Activated B cell treated with CpG ODN at 0.5 μM for 24 hours (primary cell): Measurements from ENCODE around the gene ZNF541. TPM values are rescaled to one million over a fixed set of nuclear protein-coding genes. Genes with fewer than 3 reads are reported as not detected.

Experiments used
- ATAC-seq: fragments of 200-7000 bp; cut with Tn5 transposase; one replicate; pipeline ENCODE4 v1.10.0; 2021; ENCODE audit warnings: low read depth, mild to moderate bottlenecking, moderate library complexity
- CTCF ChIA-PET: fragments of 350-600 bp; sonication (Branson Sonifier 250); formaldehyde crosslinking; loops from one replicate; lab custom pipeline; 2021; ENCODE audit warnings: antibody characterized with exemption; lab: Charles Lee
- POLR2A ChIA-PET: fragments of 350-600 bp; sonication (Branson Sonifier 250); formaldehyde crosslinking; loops from one replicate; lab custom pipeline; 2021; ENCODE audit warnings: antibody characterized with exemption; lab: Charles Lee
- DNase-seq: peaks from one replicate; pipeline ENCODE4 v3.0.0; 2022
- H3K27ac Mint-ChIP-seq: one replicate; pipeline ENCODE4 v1.8.0; 2020; ENCODE audit warnings: mixed read lengths
- H3K27me3 Mint-ChIP-seq: one replicate; pipeline ENCODE4 v1.8.0; 2021; ENCODE audit warnings: mixed read lengths
- H3K36me3 Mint-ChIP-seq: one replicate; pipeline ENCODE4 v1.8.0; 2021; ENCODE audit warnings: low read depth, mixed read lengths
- H3K4me1 Mint-ChIP-seq: one replicate; pipeline ENCODE4 v1.8.0; 2021; ENCODE audit warnings: mixed read lengths
- H3K4me3 Mint-ChIP-seq: one replicate; pipeline ENCODE4 v1.8.0; 2020; ENCODE audit warnings: mild to moderate bottlenecking, mixed read lengths
- H3K9me3 Mint-ChIP-seq: one replicate; pipeline ENCODE4 v1.8.0; 2020; ENCODE audit warnings: mixed read lengths
- CTCF ChIP-seq: fragments of 200-600 bp; IDR thresholded peaks from one replicate; pipeline ENCODE4 v1.8.0; 2022; ENCODE audit warnings: antibody characterized with exemption, mild to moderate bottlenecking
- intact Hi-C: fragments of 100-400 bp; cut with micrococcal nuclease; formaldehyde crosslinking; loops from one replicate; pipeline ENCODE4 v1.15.1; 2024
- total RNA-seq: library from RNA; stranded (reverse); gene quantifications from 2 replicates; pipeline ENCODE4 v1.2.3, GENCODE V29; 2022

ZNF541 gene
- total RNA-seq, 1 donor from 2014 or later = not detected

DNA sequence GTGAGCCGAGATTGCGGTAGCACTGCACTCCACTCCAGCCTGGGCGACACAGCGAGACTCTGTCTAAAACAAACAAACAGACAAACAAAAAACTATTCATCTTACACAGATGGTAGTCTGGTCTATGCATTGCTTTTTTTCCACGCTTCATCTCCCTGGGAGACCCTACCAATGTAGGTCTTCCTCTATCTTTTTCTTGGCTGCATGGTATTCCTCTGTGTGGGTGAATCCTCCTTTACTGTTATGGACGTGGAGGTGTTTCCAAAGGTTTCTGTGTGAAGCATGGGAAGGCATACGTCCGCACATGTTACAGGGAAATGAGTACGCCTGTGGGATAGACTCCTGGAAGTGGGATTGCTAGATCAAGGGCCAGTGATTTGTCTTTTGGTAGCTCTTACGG, 41.6 kb upstream of the ZNF541 start:
- CTCF ChIA-PET = no interaction called here
- no peak for ATAC-seq
- TF ChIP-seq CTCF = no peak
- no peak for DNase-seq
- Mint-ChIP-seq H3K4me3 (no peak overlapping the region), H3K27ac (no peak overlapping the region), H3K36me3 (peaks cover 6% of the 10 kb centered on the region), H3K27me3 (no peaks in the 10 kb centered on the region), H3K9me3 (peaks cover 2% of the 10 kb centered on the region), H3K4me1 (peaks cover 51% of the 10 kb centered on the region)
- POLR2A ChIA-PET = no interaction called here
- intact Hi-C loops = no loop called here

GRCh38 chr19:47614021-47614295, 41.0 kb upstream of the ZNF541 start:
- ChIA-PET POLR2A (no interaction called here), CTCF (no interaction called here)
- peaks cover 2% of the 10 kb centered on the region for H3K9me3 Mint-ChIP-seq
- peaks cover 7% of the 10 kb centered on the region for H3K36me3 Mint-ChIP-seq
- no peak overlapping the region for H3K4me3 Mint-ChIP-seq
- H3K27ac Mint-ChIP-seq = no peak overlapping the region
- DNase-seq = no peak
- no peak for ATAC-seq
- H3K27me3 Mint-ChIP-seq = no peaks in the 10 kb centered on the region
- no peak for TF ChIP-seq CTCF
- peaks cover 52% of the 10 kb centered on the region for H3K4me1 Mint-ChIP-seq
- intact Hi-C loops = no loop called here

GRCh38 chr19:47613165-47614020, 40.4 kb upstream of the ZNF541 start:
- no peak for ATAC-seq
- no peak overlapping the region for H3K4me3 Mint-ChIP-seq

GRCh38 chr19:47610902-47611301, 38.0 kb upstream of the ZNF541 start:
- Mint-ChIP-seq H3K27me3 (no peaks in the 10 kb centered on the region), H3K27ac (peak overlapping the region; percentile 50), H3K4me3 (peak overlapping the region; percentile 64), H3K9me3 (peaks cover 2% of the 10 kb centered on the region), H3K36me3 (peaks cover 8% of the 10 kb centered on the region), H3K4me1 (peaks cover 44% of the 10 kb centered on the region)
- no peak for DNase-seq
- ChIA-PET POLR2A (interaction anchor here (0.6 to 1.9 kb wide), 6 partner anchors 10 to 439 kb away, joined by 3 to 25 read pairs (median 6); partner anchors contain the start of genes KPTN and NAPA), CTCF (interaction anchor here (0.7 to 1.3 kb wide), 2 partner anchors 10 to 11 kb away, joined by 3 read pairs; no protein-coding TSS in a partner anchor)
- no peak for TF ChIP-seq CTCF
- intact Hi-C loops = no loop called here
- no peak for ATAC-seq

More at GRCh38 chr19:47613165-47614020, 40.4 kb upstream of the ZNF541 start:
- CTCF ChIA-PET = no interaction called here
- Mint-ChIP-seq H3K27me3 (no peaks in the 10 kb centered on the region), H3K36me3 (peaks cover 8% of the 10 kb centered on the region), H3K9me3 (peaks cover 2% of the 10 kb centered on the region), H3K4me1 (peaks cover 53% of the 10 kb centered on the region), H3K27ac (no peak overlapping the region)
- intact Hi-C loops = no loop called here
- no peak for DNase-seq
- POLR2A ChIA-PET = interaction anchor here (0.9 kb wide), 1 partner anchor 12 kb away, joined by 3 read pairs; no protein-coding TSS in a partner anchor
- TF ChIP-seq CTCF = no peak
